GM10266 (cell line): Measurements from ENCODE around the gene KIF1B.
A peak's percentile ranks its signal among the peaks of the same experiment; 100 is the strongest.

ENCODE experiments used
- DNase-seq: peaks from one replicate; pipeline ENCODE4 v3.0.0; 2012; ENCODE audit errors: extremely low spot score
- TF ChIP-seq, protein P1 (sequence below): IDR thresholded peaks from 2 replicates; pipeline ENCODE4 v1.5.1; 2012; ENCODE audit warnings: mild to moderate bottlenecking, low read depth; ENCODE audit not compliant: control insufficient read depth, insufficient read depth; ENCODE audit errors: missing control alignments

Gene KIF1B

DNA sequence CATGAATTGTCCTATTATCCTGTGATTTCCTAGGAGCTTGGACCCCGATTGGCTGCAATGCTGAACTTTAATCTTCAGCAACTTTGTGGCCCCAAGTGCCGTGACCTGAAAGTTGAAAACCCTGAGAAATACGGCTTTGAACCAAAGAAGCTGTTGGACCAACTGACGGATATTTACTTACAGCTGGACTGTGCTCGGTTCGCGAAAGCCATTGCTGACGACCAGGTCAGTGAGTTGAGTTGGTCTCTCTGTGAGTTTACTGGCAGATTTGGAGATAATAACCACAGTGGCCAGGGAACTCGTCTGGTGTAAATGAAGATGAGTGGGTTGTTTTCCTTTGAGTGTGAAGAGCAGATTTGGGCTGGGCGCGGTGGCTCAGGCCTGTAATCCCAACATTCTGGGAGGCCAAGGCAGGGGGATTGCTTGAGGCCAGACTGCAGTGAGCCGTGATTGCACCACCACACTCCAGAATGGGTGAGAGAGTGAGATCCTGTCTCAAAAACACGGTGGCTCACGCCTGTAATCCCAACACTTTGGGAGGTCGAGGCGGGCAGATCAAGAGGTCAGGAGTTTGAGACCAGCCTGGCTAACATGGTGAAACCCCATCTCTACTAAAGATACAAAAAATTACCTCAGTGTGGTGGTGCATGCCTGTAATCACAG, 39.1 kb upstream of the KIF1B start:
- TF ChIP-seq, protein P1, sequence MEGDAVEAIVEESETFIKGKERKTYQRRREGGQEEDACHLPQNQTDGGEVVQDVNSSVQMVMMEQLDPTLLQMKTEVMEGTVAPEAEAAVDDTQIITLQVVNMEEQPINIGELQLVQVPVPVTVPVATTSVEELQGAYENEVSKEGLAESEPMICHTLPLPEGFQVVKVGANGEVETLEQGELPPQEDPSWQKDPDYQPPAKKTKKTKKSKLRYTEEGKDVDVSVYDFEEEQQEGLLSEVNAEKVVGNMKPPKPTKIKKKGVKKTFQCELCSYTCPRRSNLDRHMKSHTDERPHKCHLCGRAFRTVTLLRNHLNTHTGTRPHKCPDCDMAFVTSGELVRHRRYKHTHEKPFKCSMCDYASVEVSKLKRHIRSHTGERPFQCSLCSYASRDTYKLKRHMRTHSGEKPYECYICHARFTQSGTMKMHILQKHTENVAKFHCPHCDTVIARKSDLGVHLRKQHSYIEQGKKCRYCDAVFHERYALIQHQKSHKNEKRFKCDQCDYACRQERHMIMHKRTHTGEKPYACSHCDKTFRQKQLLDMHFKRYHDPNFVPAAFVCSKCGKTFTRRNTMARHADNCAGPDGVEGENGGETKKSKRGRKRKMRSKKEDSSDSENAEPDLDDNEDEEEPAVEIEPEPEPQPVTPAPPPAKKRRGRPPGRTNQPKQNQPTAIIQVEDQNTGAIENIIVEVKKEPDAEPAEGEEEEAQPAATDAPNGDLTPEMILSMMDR = no peak
- DNase-seq = no peak

DNA sequence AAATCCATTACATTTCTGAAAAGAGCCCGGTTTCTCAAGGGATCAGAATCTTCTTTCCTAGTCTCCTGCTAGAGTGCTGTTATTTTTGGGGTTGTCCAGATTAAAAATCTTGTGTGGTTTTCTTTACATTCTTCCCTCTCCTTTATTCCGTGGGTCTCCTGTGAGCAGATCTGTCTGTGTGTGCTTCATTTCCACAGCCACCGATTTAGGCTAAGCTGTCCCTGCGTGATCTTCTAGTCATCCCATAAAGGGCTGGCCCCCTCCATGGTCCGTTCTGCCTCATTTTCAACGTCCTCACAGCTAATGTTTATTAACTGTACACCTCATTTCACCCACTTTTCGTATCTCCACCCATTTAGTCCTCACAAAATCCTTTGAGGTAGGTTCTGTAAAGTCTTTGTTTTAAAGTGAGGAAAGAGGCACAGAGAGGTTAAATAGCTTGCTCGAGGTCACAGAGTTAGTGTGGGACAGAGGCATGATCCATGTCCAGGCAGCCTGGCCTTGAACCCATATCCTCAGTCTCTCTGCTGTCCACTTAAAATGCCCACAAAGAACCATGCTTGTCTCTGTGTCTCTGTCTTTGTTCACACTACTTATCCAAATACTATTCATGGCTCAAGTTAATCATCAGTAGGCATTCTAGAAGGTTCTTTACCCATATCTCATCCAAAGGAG, 38.2 kb upstream of the KIF1B start:
- TF ChIP-seq, protein P1 = no peak
- no peak for DNase-seq

DNA sequence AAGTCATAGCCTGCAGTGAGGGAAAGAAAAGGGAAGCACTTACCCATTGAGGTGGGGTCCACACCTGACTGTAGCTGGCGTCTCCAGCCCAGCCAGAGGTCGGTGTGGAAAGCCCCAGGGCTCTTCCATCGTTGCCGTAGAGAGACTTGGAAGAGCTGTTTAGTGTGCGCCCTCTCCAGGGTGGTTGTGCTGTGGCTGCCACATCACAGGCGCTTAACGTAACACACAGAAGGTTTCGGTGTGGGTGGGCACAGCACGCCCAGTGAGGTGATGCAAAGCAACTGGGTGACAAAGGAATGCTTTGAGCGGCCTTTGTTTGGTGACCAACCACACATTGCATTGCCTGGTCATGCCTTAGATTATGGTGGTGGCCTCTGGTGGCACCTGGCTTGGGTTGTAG, 36.8 kb upstream of the KIF1B start:
- TF ChIP-seq, protein P1 = peak; percentile 24
- peak; percentile 27 for DNase-seq

DNA sequence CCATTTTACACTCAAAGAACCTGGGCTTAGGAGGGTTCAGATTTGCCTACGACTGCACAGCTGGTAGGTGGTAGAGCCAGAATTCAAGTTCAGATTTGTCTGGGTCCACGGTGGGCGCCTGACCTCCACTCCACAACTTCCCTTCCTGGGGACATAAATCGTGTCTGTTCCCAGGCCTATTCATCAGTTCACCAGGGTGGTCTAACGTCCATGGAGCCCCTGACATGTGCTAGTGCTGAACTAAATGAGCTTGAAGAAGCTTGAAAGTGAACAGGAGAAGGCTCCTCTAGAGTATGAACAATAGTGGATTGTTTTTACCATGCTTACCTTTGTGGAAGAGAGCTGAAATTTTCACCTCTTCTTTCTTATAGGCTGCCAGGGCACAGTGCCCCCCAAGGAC, 32.5 kb upstream of the KIF1B start:
- TF ChIP-seq, protein P1 = no peak

DNA sequence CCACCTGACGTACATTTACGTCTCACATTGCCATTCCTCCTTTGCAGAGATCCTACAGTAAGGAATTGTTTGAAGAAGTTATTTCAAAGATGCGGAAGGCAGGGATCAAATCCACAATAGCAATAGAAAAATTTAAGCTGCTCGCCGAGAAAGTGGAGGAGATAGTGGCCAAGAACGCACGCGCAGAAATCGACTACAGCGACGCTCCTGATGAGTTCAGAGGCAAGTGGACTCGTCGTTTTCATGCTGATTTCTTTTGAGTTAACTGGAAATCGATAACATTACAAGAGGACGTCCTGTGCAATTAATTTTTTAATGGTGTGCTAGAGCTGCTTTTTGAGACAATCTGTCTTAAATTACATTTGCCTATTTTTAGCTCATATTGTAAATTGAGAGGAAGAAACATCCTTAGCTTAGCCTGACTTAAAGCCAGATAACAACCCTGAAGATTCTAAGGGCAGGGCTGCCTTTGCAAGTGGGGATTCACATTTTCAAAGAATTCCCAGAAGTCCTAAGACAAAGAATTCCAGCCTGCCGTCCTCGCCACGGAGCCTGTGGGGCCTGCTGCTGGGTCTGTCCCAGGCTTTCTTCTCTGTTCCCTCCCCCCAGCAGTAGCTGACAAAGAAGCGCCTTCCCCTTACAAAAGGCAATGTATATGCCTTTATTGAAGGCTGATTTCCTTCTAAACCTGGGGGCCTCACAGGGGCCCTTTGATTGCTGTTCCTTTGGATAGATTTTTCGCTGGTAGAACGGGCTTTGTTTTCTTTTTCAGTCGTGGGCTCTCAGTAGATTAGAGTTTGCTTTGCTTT, 31.6 kb upstream of the KIF1B start:
- TF ChIP-seq, protein P1 = no peak

More for the DNA sequence above, 32.5 kb upstream of the KIF1B start:
- DNase-seq = no peak

DNA sequence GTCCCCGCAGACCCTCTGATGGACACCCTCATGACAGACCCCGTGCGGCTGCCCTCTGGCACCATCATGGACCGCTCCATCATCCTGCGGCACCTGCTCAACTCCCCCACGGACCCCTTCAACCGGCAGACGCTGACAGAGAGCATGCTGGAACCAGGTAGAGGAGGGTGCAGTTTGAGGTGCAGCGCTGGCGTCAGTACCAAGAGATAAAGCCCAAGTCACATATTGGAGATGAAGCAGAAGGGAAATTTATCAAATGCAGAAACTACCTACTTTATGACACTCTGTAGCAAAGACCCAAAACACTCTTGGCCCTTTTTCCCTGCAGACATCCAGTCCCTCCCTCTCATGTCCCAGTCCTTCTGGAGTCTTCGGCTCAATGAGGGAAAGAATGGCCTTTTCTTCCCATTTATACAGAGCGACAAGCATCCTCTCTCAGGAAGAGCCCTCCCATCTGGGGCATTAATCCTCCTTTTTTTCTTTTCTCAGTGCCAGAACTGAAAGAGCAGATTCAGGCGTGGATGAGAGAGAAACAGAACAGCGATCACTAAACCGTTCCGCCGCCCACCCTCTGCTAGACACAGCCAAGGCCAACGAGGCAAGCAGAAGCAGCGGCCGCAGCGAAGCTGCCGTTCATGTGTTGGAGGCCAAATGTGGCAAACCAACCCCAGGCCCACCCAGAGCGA, 30.8 kb upstream of the KIF1B start:
- DNase-seq = no peak
- TF ChIP-seq, protein P1 = no peak

More for the DNA sequence above, 31.6 kb upstream of the KIF1B start:
- DNase-seq = no peak
